ENCODE measurements around the gene GOT1. TPM values are rescaled to one million over a fixed set of nuclear protein-coding genes. Genes with fewer than 3 reads are reported as not detected.

GOT1 gene
- total RNA-seq, 1 donor from 2014 or later = 37.2 TPM

DNA sequence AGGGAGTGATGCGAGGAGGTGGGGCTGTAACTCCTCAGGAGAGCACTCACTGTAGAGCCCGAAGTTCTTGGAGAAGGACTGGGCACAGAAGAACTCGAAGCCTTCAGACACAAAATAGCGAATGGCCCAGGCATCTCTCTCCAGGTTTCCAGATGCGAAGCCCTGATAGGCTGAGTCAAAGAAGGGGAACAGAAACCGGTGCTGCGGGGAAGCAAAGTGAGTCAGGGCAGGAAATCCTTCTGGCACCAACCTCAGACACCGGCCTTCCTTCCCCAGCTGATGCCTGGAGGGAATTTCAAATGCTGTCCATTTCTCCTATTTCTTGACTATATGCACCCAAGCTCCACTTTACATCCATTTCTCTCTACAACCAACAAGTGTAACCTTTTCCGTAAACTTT is 26.8 kb downstream of the GOT1 start:
- TF ChIP-seq, protein P1, sequence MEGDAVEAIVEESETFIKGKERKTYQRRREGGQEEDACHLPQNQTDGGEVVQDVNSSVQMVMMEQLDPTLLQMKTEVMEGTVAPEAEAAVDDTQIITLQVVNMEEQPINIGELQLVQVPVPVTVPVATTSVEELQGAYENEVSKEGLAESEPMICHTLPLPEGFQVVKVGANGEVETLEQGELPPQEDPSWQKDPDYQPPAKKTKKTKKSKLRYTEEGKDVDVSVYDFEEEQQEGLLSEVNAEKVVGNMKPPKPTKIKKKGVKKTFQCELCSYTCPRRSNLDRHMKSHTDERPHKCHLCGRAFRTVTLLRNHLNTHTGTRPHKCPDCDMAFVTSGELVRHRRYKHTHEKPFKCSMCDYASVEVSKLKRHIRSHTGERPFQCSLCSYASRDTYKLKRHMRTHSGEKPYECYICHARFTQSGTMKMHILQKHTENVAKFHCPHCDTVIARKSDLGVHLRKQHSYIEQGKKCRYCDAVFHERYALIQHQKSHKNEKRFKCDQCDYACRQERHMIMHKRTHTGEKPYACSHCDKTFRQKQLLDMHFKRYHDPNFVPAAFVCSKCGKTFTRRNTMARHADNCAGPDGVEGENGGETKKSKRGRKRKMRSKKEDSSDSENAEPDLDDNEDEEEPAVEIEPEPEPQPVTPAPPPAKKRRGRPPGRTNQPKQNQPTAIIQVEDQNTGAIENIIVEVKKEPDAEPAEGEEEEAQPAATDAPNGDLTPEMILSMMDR (IDR thresholded peaks at IDR 0.05; ENCODE audit: partially characterized antibody, unreplicated experiment) = no peak
- Mint-ChIP-seq H3K4me3 (ENCODE audit: unreplicated experiment) (no peak overlapping the region), H3K36me3 (ENCODE audit: unreplicated experiment) (no peaks in the 10 kb centered on the region), H3K9me3 (ENCODE audit: unreplicated experiment) (peaks cover 2% of the 10 kb centered on the region), H3K27ac (ENCODE audit: unreplicated experiment) (no peak overlapping the region), H3K27me3 (ENCODE audit: unreplicated experiment) (peaks cover 2% of the 10 kb centered on the region), H3K4me1 (ENCODE audit: low read depth, unreplicated experiment) (no peaks in the 10 kb centered on the region)
- DNase-seq = no peak

- TF ChIP-seq, protein P1 (IDR thresholded peaks at IDR 0.05; ENCODE audit: partially characterized antibody, unreplicated experiment) = no peak
- no peaks in the 10 kb centered on the region for H3K36me3 Mint-ChIP-seq (ENCODE audit: unreplicated experiment)
- peaks cover 2% of the 10 kb centered on the region for H3K9me3 Mint-ChIP-seq (ENCODE audit: unreplicated experiment)
- no peak overlapping the region for H3K4me3 Mint-ChIP-seq (ENCODE audit: unreplicated experiment)
- H3K4me1 Mint-ChIP-seq (ENCODE audit: low read depth, unreplicated experiment) = no peaks in the 10 kb centered on the region
- H3K27ac Mint-ChIP-seq (ENCODE audit: unreplicated experiment) = no peak overlapping the region
- H3K27me3 Mint-ChIP-seq (ENCODE audit: unreplicated experiment) = no peaks in the 10 kb centered on the region
- DNase-seq = no peak
Measured at GRCh38 chr10:99399664-99400063, 30.8 kb downstream of the GOT1 start.

DNA sequence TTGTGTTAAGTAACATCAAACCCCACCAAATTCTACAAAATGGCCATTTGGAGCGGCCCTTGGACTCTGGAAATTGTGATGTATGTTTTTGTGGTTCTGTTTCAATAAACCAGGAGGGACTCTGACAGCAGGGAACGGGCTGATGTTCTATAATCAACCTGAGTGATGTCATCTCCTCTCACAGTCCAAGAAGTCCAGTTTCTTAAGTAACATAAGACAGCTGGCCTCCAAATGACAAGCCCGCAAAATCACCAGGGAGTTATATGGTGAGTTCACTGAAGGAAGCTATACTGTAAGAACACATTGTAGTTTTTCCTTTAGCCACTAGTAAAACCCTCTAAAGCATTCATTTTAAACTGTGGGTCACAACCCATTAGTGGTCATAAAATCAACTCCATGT is 34.0 kb downstream of the GOT1 start:
- H3K36me3 Mint-ChIP-seq (ENCODE audit: unreplicated experiment) = no peaks in the 10 kb centered on the region
- DNase-seq = no peak
- no peak overlapping the region for H3K27ac Mint-ChIP-seq (ENCODE audit: unreplicated experiment)
- no peaks in the 10 kb centered on the region for H3K4me1 Mint-ChIP-seq (ENCODE audit: low read depth, unreplicated experiment)
- no peaks in the 10 kb centered on the region for H3K27me3 Mint-ChIP-seq (ENCODE audit: unreplicated experiment)
- peaks cover 2% of the 10 kb centered on the region for H3K9me3 Mint-ChIP-seq (ENCODE audit: unreplicated experiment)
- no peak overlapping the region for H3K4me3 Mint-ChIP-seq (ENCODE audit: unreplicated experiment)
- TF ChIP-seq, protein P1 (IDR thresholded peaks at IDR 0.05; ENCODE audit: partially characterized antibody, unreplicated experiment) = no peak

DNA sequence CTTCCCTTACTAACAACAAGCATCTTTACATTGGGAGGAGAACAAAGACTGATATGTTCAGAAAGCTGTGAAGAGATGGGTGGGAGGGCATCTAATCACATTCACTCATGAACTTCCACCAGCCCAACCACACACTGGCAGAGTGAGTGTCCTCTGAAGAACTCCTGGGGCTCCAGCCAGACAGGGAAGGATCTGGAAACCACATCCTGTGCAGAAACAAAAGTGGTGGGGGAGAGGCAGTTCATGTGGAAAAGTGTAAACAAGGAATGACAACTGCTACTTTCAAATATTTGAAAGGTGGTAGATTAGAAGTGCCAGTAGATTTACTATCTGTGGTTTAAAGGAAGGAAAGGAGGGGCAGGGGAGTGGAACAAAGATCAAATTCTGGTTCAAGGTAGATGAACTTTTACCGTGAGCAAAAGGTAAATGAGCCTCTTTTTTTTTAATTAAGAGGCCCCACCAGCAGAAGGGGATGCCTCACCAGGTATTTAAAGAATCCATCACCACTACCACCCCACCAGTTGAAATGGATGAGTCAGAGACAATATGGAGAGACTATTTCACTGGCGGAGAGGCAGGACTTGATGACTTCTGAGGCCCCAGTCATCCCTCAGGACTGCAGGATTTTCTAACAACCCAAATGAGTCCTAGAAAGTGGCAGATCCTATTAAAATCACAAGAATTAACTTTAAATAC is 34.5 kb downstream of the GOT1 start:
- no peaks in the 10 kb centered on the region for H3K4me1 Mint-ChIP-seq (ENCODE audit: low read depth, unreplicated experiment)
- no peak overlapping the region for H3K27ac Mint-ChIP-seq (ENCODE audit: unreplicated experiment)
- TF ChIP-seq, protein P1 (IDR thresholded peaks at IDR 0.05; ENCODE audit: partially characterized antibody, unreplicated experiment) = no peak
- no peak overlapping the region for H3K4me3 Mint-ChIP-seq (ENCODE audit: unreplicated experiment)
- H3K36me3 Mint-ChIP-seq (ENCODE audit: unreplicated experiment) = no peaks in the 10 kb centered on the region
- no peak for DNase-seq
- no peaks in the 10 kb centered on the region for H3K9me3 Mint-ChIP-seq (ENCODE audit: unreplicated experiment)
- H3K27me3 Mint-ChIP-seq (ENCODE audit: unreplicated experiment) = no peaks in the 10 kb centered on the region

DNA sequence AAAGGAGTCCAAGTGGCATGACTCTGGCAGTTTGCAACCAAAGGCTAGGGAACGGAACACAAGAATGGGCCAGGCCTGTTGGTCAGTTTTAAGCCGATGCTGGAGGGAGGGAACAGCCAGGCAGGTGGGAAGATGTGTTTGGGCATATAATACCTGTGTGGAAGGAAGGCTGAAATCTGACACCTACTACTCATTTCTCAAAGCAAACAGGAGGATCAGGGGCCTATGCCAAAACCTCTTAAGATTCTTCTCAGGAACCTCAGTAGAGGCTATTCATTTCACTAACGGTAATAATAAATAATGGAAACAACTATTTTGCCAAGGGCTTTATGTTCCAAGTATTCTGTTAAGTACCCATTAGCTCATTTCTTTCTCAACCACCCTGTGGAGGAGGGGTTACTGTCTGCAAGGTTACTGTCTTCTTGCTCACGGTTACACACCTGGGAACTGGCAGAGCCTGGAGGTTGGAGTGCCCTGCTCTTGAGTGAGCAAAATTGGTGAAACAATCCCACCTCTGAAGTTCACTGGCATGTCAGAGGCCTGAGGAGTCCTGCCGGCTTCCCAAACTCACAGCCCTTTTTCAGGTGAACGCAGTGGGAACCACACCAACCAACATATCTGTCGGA is 35.5 kb downstream of the GOT1 start:
- TF ChIP-seq, protein P1 (IDR thresholded peaks at IDR 0.05; ENCODE audit: partially characterized antibody, unreplicated experiment) = no peak
- no peak for DNase-seq
- Mint-ChIP-seq H3K4me1 (ENCODE audit: low read depth, unreplicated experiment) (no peaks in the 10 kb centered on the region), H3K4me3 (ENCODE audit: unreplicated experiment) (no peak overlapping the region), H3K36me3 (ENCODE audit: unreplicated experiment) (no peaks in the 10 kb centered on the region), H3K27ac (ENCODE audit: unreplicated experiment) (no peak overlapping the region), H3K27me3 (ENCODE audit: unreplicated experiment) (no peaks in the 10 kb centered on the region), H3K9me3 (ENCODE audit: unreplicated experiment) (no peaks in the 10 kb centered on the region)
